GM21717 (cell line): ENCODE data around the gene NCAM1.

Experiments used
- ATAC-seq: cut with Tn5 transposase; IDR thresholded peaks from one replicate; pipeline ENCODE4 v1.9.1; 2021; ENCODE audit warnings: mild to moderate bottlenecking, moderate library complexity; ENCODE audit not compliant: unreplicated experiment

NCAM1 gene

GRCh38 chr11:113271551-113272245 is 310.5 kb downstream of the NCAM1 start:
- no peak for ATAC-seq

- ATAC-seq: no peak
These were observed 311.1 kb downstream of the NCAM1 start for GRCh38 chr11:113272281-113272680.

- ATAC-seq: no peak
These were observed 311.9 kb downstream of the NCAM1 start for GRCh38 chr11:113272927-113273615.

- no peak for ATAC-seq
These were observed 312.5 kb downstream of the NCAM1 start for GRCh38 chr11:113273720-113274119.

GRCh38 chr11:113274713-113275582 is 313.7 kb downstream of the NCAM1 start:
- ATAC-seq: no peak

GRCh38 chr11:113275602-113276001 is 314.4 kb downstream of the NCAM1 start:
- no peak for ATAC-seq

GRCh38 chr11:113276466-113276865 is 315.2 kb downstream of the NCAM1 start:
- ATAC-seq: no peak

- no peak for ATAC-seq
These were observed 316.7 kb downstream of the NCAM1 start for GRCh38 chr11:113277907-113278306.

GRCh38 chr11:113278481-113278880 is 317.3 kb downstream of the NCAM1 start:
- no peak for ATAC-seq

GRCh38 chr11:113278925-113279324 is 317.7 kb downstream of the NCAM1 start:
- no peak for ATAC-seq

- ATAC-seq: no peak
These were observed 318.4 kb downstream of the NCAM1 start for GRCh38 chr11:113279591-113279990.

- no peak for ATAC-seq
These were observed 320.0 kb downstream of the NCAM1 start for GRCh38 chr11:113281052-113281725.

GRCh38 chr11:113282898-113283437 is 321.7 kb downstream of the NCAM1 start:
- no peak for ATAC-seq

GRCh38 chr11:113283881-113284280 is 322.7 kb downstream of the NCAM1 start:
- no peak for ATAC-seq

GRCh38 chr11:113286009-113286408 is 324.8 kb downstream of the NCAM1 start:
- no peak for ATAC-seq

GRCh38 chr11:113286509-113287497 is 325.6 kb downstream of the NCAM1 start:
- no peak for ATAC-seq

- no peak for ATAC-seq
These were observed 326.6 kb downstream of the NCAM1 start for GRCh38 chr11:113287801-113288200.

GRCh38 chr11:113288286-113288863 is 327.2 kb downstream of the NCAM1 start:
- ATAC-seq: no peak
